Neural progenitor cell (in vitro differentiated cells): ENCODE data around the gene IGFL4. TPM values are rescaled to one million over a fixed set of nuclear protein-coding genes. Genes with fewer than 3 reads are reported as not detected.

Experiments used
- DNase-seq: peaks from one replicate; pipeline ENCODE4 v3.0.0-alpha.2; 2016; ENCODE audit warnings: low spot score
- H2AFZ ChIP-seq: fragments of 200-600 bp; sonication (generic); replicated peaks from 2 replicates; pipeline ENCODE4 v1.6.1; 2016; ENCODE audit warnings: antibody characterized with exemption
- H3F3A ChIP-seq: fragments of 200-600 bp; sonication (generic); 2 replicates; pipeline ENCODE4 v1.6.1; 2016; ENCODE audit warnings: antibody characterized with exemption, low read depth
- H3K27ac ChIP-seq: fragments of 200-600 bp; sonication (generic); 2 replicates; pipeline ENCODE4 v1.5.1; 2016; ENCODE audit warnings: mild to moderate bottlenecking
- H3K27me3 ChIP-seq: fragments of 200-600 bp; sonication (generic); 2 replicates; pipeline ENCODE4 v1.6.1; 2016; ENCODE audit warnings: mild to moderate bottlenecking, moderate library complexity
- H3K36me3 ChIP-seq: fragments of 200-600 bp; sonication (generic); 2 replicates; pipeline ENCODE4 v1.5.1; 2016
- H3K4me1 ChIP-seq: fragments of 200-600 bp; sonication (generic); 2 replicates; pipeline ENCODE4 v1.6.1; 2016; ENCODE audit warnings: mixed run types
- H3K4me2 ChIP-seq: fragments of 200-600 bp; sonication (generic); 2 replicates; pipeline ENCODE4 v1.6.1; 2016
- H3K4me3 ChIP-seq: fragments of 200-600 bp; sonication (generic); 2 replicates; pipeline ENCODE4 v1.5.1; 2016
- H3K79me2 ChIP-seq: fragments of 200-600 bp; sonication (generic); 2 replicates; pipeline ENCODE4 v1.6.1; 2016; ENCODE audit warnings: low read depth
- H3K9ac ChIP-seq: fragments of 200-600 bp; sonication (generic); 2 replicates; pipeline ENCODE4 v1.6.1; 2016
- H3K9me3 ChIP-seq: fragments of 200-600 bp; sonication (generic); 2 replicates; pipeline ENCODE4 v1.5.1; 2016; ENCODE audit warnings: low read depth
- H4K20me1 ChIP-seq: fragments of 200-600 bp; sonication (generic); 2 replicates; pipeline ENCODE4 v1.6.1; 2016; ENCODE audit warnings: low read depth
- H3K27ac Mint-ChIP-seq: 3 replicates; pipeline ENCODE4 v1.8.0; 2021; ENCODE audit warnings: mixed read lengths
- H3K27me3 Mint-ChIP-seq: 2 replicates; pipeline ENCODE4 v1.8.0; 2022; ENCODE audit warnings: low read depth, mild to moderate bottlenecking, inconsistent platforms, moderate library complexity, mixed read lengths; ENCODE audit not compliant: insufficient read depth
- H3K36me3 Mint-ChIP-seq: 3 replicates; pipeline ENCODE4 v1.8.0; 2021; ENCODE audit warnings: mixed read lengths
- H3K4me1 Mint-ChIP-seq: 3 replicates; pipeline ENCODE4 v1.8.0; 2021; ENCODE audit warnings: mixed read lengths
- H3K4me3 Mint-ChIP-seq: 3 replicates; pipeline ENCODE4 v1.8.0; 2021; ENCODE audit warnings: mild to moderate bottlenecking, moderate library complexity, mixed read lengths
- H3K9me3 Mint-ChIP-seq: 3 replicates; pipeline ENCODE4 v1.8.0; 2020; ENCODE audit warnings: mixed read lengths
- CTCF ChIP-seq: fragments of 200-600 bp; sonication (generic); IDR thresholded peaks from 2 replicates; pipeline ENCODE4 v1.5.1; 2017; ENCODE audit warnings: antibody characterized with exemption, mild to moderate bottlenecking
- EZH2 ChIP-seq: fragments of 200-600 bp; sonication (generic); IDR thresholded peaks from 2 replicates; pipeline ENCODE4 v1.6.1; 2017; ENCODE audit warnings: antibody characterized with exemption, mild to moderate bottlenecking, moderate library complexity
- EZH2phosphoT487 ChIP-seq: fragments of 200-600 bp; sonication (generic); IDR thresholded peaks from 2 replicates; pipeline ENCODE4 v1.6.1; 2017; ENCODE audit warnings: antibody characterized with exemption
- total RNA-seq: library from RNA; depleted of rRNA; stranded (reverse); fragments of >200 nt; gene quantifications from 2 replicates; pipeline ENCODE4 v1.2.3, GENCODE V29; 2015; ENCODE audit warnings: low replicate concordance

IGFL4 gene
- total RNA-seq, 1 donor from 2014 or later: 0.21 TPM

GRCh38 chr19:45999653-46000121 is 41.1 kb downstream of the IGFL4 start:
- peaks cover 14% of the 10 kb centered on the region for H4K20me1 ChIP-seq
- peaks cover 32% of the 10 kb centered on the region for H3K4me1 Mint-ChIP-seq
- no peak overlapping the region for H2AFZ ChIP-seq
- H3K4me3 Mint-ChIP-seq: peak overlapping the region; percentile 85
- peak overlapping the region; percentile 66 for H3K4me3 ChIP-seq
- H3K27ac ChIP-seq: no peak overlapping the region
- TF ChIP-seq CTCF: no peak
- no peak for TF ChIP-seq EZH2phosphoT487
- no peak for TF ChIP-seq EZH2
- no peaks in the 10 kb centered on the region for H3K9me3 ChIP-seq
- H3K36me3 ChIP-seq: no peaks in the 10 kb centered on the region
- H3K27ac Mint-ChIP-seq: peak overlapping the region; percentile 59
- peaks cover 15% of the 10 kb centered on the region for H3F3A ChIP-seq
- no peaks in the 10 kb centered on the region for H3K36me3 Mint-ChIP-seq
- no peak overlapping the region for H3K9ac ChIP-seq
- H3K4me2 ChIP-seq: peak overlapping the region; percentile 96
- H3K27me3 Mint-ChIP-seq: peaks cover 15% of the 10 kb centered on the region
- peaks cover 11% of the 10 kb centered on the region for H3K4me1 ChIP-seq
- DNase-seq: peak; percentile 78
- H3K27me3 ChIP-seq: peaks cover 7% of the 10 kb centered on the region
- peaks cover 25% of the 10 kb centered on the region for H3K79me2 ChIP-seq
- no peaks in the 10 kb centered on the region for H3K9me3 Mint-ChIP-seq

GRCh38 chr19:45998834-45999233 is 42.0 kb downstream of the IGFL4 start:
- H3K4me1 ChIP-seq: peaks cover 11% of the 10 kb centered on the region
- no peak for DNase-seq
- no peaks in the 10 kb centered on the region for H3K36me3 ChIP-seq
- TF ChIP-seq EZH2 (no peak), CTCF (no peak), EZH2phosphoT487 (no peak)
- no peak overlapping the region for H3K9ac ChIP-seq
- Mint-ChIP-seq H3K4me3 (peak overlapping the region; percentile 65), H3K36me3 (no peaks in the 10 kb centered on the region), H3K9me3 (no peaks in the 10 kb centered on the region), H3K27ac (no peak overlapping the region), H3K4me1 (peaks cover 32% of the 10 kb centered on the region), H3K27me3 (peaks cover 15% of the 10 kb centered on the region)
- no peak overlapping the region for H3K27ac ChIP-seq
- peaks cover 15% of the 10 kb centered on the region for H3F3A ChIP-seq
- H3K9me3 ChIP-seq: no peaks in the 10 kb centered on the region
- peaks cover 14% of the 10 kb centered on the region for H4K20me1 ChIP-seq
- no peak overlapping the region for H3K4me3 ChIP-seq
- peaks cover 7% of the 10 kb centered on the region for H3K27me3 ChIP-seq
- H3K79me2 ChIP-seq: peaks cover 25% of the 10 kb centered on the region
- no peak overlapping the region for H3K4me2 ChIP-seq
- H2AFZ ChIP-seq: no peak overlapping the region

- H3K36me3 ChIP-seq: no peaks in the 10 kb centered on the region
- H2AFZ ChIP-seq: no peak overlapping the region
- H3F3A ChIP-seq: peaks cover 20% of the 10 kb centered on the region
- no peak overlapping the region for H3K27ac Mint-ChIP-seq
- no peak overlapping the region for H3K4me3 ChIP-seq
- peaks cover 11% of the 10 kb centered on the region for H3K4me1 ChIP-seq
- no peak overlapping the region for H3K9ac ChIP-seq
- no peak overlapping the region for H3K27ac ChIP-seq
- H3K4me1 Mint-ChIP-seq: peaks cover 32% of the 10 kb centered on the region
- DNase-seq: no peak
- no peaks in the 10 kb centered on the region for H3K9me3 Mint-ChIP-seq
- H3K27me3 ChIP-seq: peaks cover 7% of the 10 kb centered on the region
- no peak overlapping the region for H3K4me2 ChIP-seq
- H3K27me3 Mint-ChIP-seq: peaks cover 15% of the 10 kb centered on the region
- no peak overlapping the region for H3K4me3 Mint-ChIP-seq
- H3K79me2 ChIP-seq: peaks cover 23% of the 10 kb centered on the region
- TF ChIP-seq EZH2phosphoT487 (no peak), EZH2 (no peak), CTCF (no peak)
- no peaks in the 10 kb centered on the region for H3K36me3 Mint-ChIP-seq
- peaks cover 14% of the 10 kb centered on the region for H4K20me1 ChIP-seq
- H3K9me3 ChIP-seq: no peaks in the 10 kb centered on the region
These were observed 43.9 kb downstream of the IGFL4 start for GRCh38 chr19:45996933-45997332.
